SJSA1 (cell line): ENCODE data around the gene PLCL2. TPM values are rescaled to one million over a fixed set of nuclear protein-coding genes. Genes with fewer than 3 reads are reported as not detected.

Experiments used
- DNase-seq, 2 experiments: peaks; one replicate each; pipeline ENCODE4 v3.0.0-alpha.2; 2015 to 2020; ENCODE audit warnings: low spot score in 2 of 2, low read depth in 1 of 2
- H3K27ac ChIP-seq: fragments of 250-450 bp; sonication (Bioruptor Pico); 2 replicates; pipeline ENCODE4 v1.5.1; 2020; ENCODE audit warnings: mild to moderate bottlenecking, moderate library complexity
- H3K27me3 ChIP-seq: fragments of 250-450 bp; sonication (Bioruptor Pico); replicated peaks from 2 replicates; pipeline ENCODE4 v1.5.1; 2020; ENCODE audit warnings: mild to moderate bottlenecking, moderate library complexity
- H3K36me3 ChIP-seq: fragments of 250-450 bp; sonication (Bioruptor Pico); 2 replicates; pipeline ENCODE4 v1.5.1; 2020; ENCODE audit warnings: mild to moderate bottlenecking
- H3K4me1 ChIP-seq: fragments of 250-450 bp; sonication (Bioruptor Pico); replicated peaks from 2 replicates; pipeline ENCODE4 v1.6.1; 2021; ENCODE audit warnings: mild to moderate bottlenecking
- H3K4me3 ChIP-seq: fragments of 250-450 bp; sonication (Bioruptor Pico); 2 replicates; pipeline ENCODE4 v1.5.1; 2020; ENCODE audit warnings: mild to moderate bottlenecking
- H3K9me3 ChIP-seq: fragments of 250-450 bp; sonication (Bioruptor Pico); replicated peaks from 2 replicates; pipeline ENCODE4 v1.5.1; 2020; ENCODE audit warnings: mild to moderate bottlenecking
- total RNA-seq: library from RNA; depleted of rRNA; stranded (reverse); fragments of >200 nt; shearing (Covaris generic); gene quantifications from 2 replicates; pipeline ENCODE4 v1.2.3, GENCODE V29; 2014

Gene PLCL2
- total RNA-seq, 1 experiment from 2014 or later, result 9.3 TPM

DNA sequence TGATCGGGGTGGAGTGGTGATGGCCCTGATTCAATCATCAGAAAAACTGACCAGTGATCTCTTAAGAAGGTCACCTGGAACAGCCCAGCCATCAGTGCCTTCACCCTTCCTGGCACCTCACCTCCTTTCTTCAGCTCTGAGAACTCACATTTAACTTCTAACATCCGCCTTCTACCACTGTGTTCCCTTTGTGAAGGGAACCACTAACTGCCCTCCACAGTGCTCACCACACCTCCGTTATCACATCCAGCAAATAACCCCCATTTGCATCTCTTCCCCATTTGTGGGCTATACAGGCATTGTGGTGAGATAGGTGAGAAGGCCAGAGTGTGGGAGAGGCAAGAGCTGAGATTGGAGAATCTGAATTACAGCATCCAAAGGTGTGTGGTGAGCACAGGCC, 107.4 kb downstream of the PLCL2 start:
- Histone ChIP-seq H3K27me3 (no peaks in the 10 kb centered on the region), H3K4me3 (no peak overlapping the region), H3K27ac (no peak overlapping the region), H3K9me3 (no peaks in the 10 kb centered on the region), H3K36me3 (no peaks in the 10 kb centered on the region), H3K4me1 (no peaks in the 10 kb centered on the region)
- no peak for DNase-seq

DNA sequence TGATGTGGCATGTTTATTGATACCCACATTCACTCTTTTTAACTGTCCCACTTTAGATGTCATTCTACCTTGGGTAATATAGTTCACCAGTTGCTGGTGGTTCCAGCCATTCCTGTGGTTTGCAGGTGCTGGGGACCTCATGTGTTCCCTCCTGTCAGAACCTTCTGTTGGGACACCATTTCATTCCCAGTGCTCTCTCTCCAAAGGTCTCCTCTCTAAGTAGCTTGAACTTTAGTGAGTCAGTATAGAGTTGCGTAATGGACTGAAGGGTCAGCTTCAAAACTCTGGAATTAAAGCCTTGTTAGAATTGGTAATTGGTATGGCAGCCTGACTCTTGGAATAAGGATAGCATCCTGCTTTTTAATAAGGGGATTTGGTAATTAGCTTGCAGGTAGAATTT, 108.5 kb downstream of the PLCL2 start:
- no peak overlapping the region for H3K4me3 ChIP-seq
- H3K27me3 ChIP-seq, result no peaks in the 10 kb centered on the region
- no peaks in the 10 kb centered on the region for H3K4me1 ChIP-seq
- H3K36me3 ChIP-seq, result no peaks in the 10 kb centered on the region
- no peak overlapping the region for H3K27ac ChIP-seq
- H3K9me3 ChIP-seq, result no peaks in the 10 kb centered on the region
- DNase-seq, result no peak

DNA sequence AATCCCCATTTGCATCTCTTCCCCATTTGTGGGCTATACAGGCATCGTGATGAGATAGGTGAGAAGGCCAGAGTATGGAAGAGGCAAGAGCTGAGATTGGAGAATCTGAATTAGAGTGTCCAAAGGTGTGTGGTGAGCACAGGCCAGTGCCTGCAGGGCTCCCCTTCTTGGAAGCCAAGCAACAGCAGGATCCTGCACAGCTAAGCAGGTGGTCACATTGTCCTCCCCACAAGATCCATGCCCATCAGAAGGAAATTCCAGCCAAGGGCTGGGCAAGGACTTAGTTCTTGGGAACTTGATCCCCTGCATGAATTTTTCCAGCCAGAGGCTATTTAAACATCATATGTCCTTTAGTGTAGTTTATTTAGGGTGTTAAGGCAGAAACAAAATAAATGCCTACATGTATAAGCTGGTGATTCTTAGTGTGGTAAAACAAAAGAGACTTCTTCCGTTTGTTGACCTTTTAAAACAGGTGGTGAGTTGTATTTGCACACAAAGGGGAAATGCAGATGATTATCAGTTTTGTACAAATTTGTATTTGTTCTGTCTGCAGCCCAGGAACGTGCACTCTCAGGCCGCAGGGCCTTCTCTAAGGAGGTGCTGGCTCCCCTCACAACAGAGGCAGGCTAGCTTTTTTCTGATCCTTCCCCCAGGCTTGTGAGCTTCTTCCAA, 110.2 kb downstream of the PLCL2 start:
- Histone ChIP-seq H3K4me1 (no peaks in the 10 kb centered on the region), H3K27ac (no peak overlapping the region), H3K27me3 (no peaks in the 10 kb centered on the region), H3K36me3 (no peaks in the 10 kb centered on the region), H3K4me3 (no peak overlapping the region), H3K9me3 (no peaks in the 10 kb centered on the region)
- no peak for DNase-seq

DNA sequence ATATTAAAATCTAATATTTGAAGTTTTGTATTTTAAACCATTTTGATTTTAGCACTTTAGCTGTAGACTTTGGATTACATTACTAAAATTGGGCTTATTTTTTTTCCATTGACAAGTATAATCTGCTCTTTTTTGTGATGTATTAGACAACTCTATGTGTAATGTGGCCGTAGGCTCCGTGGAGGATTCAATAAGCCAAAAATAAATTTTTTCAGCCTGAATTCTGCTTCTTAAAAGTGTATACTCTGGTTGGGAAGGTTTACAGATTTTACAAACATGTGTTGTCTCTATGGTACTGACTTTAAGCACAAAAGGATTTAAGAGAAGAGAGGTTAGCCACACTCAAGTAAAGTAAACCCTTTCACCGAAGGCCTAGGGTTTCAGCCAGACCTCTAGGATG, 110.8 kb downstream of the PLCL2 start:
- H3K27ac ChIP-seq, result no peak overlapping the region
- H3K4me1 ChIP-seq, result no peaks in the 10 kb centered on the region
- no peaks in the 10 kb centered on the region for H3K27me3 ChIP-seq
- no peak overlapping the region for H3K4me3 ChIP-seq
- no peaks in the 10 kb centered on the region for H3K9me3 ChIP-seq
- no peaks in the 10 kb centered on the region for H3K36me3 ChIP-seq
- no peak for DNase-seq

DNA sequence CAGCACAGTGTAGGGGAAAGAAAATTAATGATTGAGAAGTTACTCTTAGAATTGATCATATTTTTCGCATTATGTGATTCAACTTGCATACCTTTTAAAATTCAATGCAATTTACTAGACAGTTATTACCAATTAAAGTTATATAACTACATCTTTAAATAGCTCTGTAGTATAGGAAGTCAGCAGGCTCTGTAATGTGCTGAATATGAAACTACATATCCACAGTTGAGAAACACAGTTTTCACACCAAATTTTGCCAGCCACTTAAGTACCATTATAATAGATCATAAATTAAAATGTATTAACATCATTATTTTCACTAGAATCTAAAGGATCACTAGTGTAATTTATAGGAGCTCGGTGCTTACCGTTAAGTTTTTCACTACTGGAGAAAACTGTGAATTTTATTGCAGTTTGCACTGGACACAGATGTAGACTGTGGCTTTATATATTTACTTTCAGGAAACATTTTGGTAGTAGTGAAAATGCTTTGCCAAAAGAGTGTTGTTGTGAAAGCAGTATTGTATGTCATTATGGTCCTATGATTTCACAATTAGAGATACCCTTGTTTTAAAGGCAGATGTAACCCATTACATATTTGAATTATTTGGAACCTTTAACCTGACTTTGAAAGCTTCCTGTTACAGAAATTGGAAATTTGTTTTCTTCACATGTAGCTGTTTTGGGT, 113.6 kb downstream of the PLCL2 start:
- Histone ChIP-seq H3K27ac (no peak overlapping the region), H3K9me3 (no peaks in the 10 kb centered on the region), H3K27me3 (no peaks in the 10 kb centered on the region), H3K36me3 (no peaks in the 10 kb centered on the region), H3K4me3 (no peak overlapping the region), H3K4me1 (no peaks in the 10 kb centered on the region)
- DNase-seq, result no peak

DNA sequence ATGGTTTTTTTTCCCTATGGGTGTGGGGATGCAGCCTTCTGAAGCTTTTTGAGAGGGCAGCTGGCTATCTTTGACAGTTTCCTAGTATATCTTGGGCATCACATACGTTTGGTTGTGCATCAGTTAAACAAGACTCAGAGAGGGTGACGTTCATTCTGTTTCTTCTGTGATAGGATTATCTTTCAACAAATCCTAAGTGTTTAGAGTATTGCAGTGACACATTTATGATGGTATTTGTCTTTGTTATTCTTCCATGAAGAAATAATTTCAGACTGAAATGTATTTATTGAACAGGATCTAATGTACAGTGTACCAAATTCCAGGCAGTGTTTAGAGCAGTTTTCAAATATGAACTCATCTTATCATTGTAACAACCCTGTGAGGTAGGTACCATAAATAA, 114.4 kb downstream of the PLCL2 start:
- H3K36me3 ChIP-seq, result no peaks in the 10 kb centered on the region
- H3K9me3 ChIP-seq, result no peaks in the 10 kb centered on the region
- DNase-seq, result no peak
- no peaks in the 10 kb centered on the region for H3K27me3 ChIP-seq
- no peak overlapping the region for H3K4me3 ChIP-seq
- no peak overlapping the region for H3K27ac ChIP-seq
- no peaks in the 10 kb centered on the region for H3K4me1 ChIP-seq

DNA sequence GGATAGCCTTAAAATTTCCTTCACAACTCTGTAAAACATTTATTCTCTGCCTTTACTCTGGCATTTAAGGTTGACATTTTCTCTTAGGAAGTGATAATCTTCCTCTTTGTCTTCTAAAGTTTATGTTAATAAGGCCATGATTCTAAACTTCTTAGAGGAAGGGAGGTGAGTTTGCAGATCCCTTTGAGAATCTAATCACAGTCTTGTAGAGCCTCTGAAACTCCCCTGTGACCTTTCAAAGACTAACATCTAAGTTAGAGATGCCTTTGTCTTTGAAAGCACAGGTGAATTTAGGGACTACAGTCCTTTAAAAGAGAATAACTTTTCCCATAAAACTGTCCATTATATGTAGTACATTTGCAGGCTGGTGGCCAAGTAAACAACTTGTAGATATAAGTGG, 115.1 kb downstream of the PLCL2 start:
- Histone ChIP-seq H3K9me3 (no peaks in the 10 kb centered on the region), H3K27me3 (no peaks in the 10 kb centered on the region), H3K36me3 (no peaks in the 10 kb centered on the region), H3K4me1 (no peaks in the 10 kb centered on the region), H3K4me3 (no peak overlapping the region), H3K27ac (no peak overlapping the region)
- DNase-seq, result no peak

DNA sequence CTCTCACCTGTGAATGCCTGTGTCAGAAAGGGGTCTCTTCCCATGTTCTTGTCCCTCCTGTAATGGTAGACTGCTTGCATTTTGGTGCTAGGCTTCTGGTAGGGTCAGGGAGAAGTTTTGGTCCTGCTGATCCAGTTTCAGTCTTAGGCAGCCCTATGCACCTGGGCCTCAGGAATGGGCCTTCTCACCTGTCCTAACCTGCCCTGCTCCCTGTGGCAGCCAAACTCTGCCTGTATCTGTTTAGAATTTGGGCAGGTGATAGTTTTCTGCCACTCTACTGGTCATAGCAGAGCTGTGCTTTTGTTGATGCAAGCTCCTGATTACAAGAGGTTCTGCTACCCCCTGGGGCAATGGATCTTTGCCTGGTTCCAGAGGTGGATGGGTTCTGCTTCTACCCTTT, 118.7 kb downstream of the PLCL2 start:
- no peaks in the 10 kb centered on the region for H3K9me3 ChIP-seq
- no peaks in the 10 kb centered on the region for H3K4me1 ChIP-seq
- DNase-seq, result no peak
- no peaks in the 10 kb centered on the region for H3K36me3 ChIP-seq
- no peaks in the 10 kb centered on the region for H3K27me3 ChIP-seq
- no peak overlapping the region for H3K27ac ChIP-seq
- H3K4me3 ChIP-seq, result no peak overlapping the region

DNA sequence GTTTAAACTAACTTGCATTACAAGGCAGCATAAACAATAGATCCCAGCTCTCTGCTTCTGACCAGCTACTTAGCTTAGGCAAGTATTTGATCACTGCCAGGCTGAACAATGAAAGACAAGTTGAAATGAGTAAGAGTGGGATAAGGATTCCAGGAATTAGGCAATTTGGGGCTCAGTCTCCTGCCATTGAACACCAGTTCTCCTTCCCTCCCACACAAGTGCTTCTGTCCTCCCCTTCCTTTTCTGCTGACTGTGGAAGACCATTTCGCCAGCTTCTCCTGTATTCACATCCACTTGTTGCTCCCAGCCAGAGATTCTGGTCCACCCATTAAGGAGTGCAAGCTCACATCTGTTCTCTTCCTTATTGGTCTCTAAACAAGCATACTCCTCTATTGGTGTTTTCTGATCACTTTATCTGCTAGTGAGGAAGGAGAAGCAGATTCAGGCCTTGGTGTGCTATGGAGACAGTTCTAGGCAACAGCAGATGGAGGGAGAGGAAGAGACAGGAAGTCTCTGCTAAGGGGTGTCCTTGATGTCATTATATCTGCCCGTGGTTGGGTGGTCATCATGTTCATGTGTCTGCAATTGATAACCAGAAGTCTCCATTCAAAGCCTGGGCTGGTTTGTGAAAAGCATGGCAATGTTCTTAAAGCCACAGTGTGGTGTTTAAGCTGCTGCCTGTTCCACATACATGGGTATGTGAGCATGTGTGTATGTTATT, 121.5 kb downstream of the PLCL2 start:
- Histone ChIP-seq H3K27ac (no peak overlapping the region), H3K4me3 (no peak overlapping the region), H3K36me3 (peaks cover 4% of the 10 kb centered on the region; the same call in 1 of the 2 replicates), H3K4me1 (no peaks in the 10 kb centered on the region), H3K9me3 (no peaks in the 10 kb centered on the region), H3K27me3 (no peaks in the 10 kb centered on the region)
- DNase-seq, result no peak

DNA sequence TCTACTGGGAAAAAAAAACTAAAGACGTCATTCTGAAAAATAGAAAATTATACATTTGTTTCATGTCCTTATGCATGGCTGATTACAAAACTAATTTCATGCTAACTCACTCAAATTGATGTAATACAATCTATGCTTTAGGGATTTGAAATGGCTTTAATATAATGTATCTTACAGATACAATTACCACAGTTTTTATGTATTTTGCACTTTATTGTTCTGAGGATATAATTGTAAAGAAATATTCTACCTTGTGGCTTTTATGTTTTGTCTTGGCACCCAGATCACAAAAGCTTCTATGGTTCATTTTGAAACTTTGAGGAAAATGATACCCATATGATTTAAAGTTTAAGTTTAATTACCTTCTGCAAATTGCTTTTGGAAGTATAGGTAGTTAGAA, 122.5 kb downstream of the PLCL2 start:
- no peaks in the 10 kb centered on the region for H3K27me3 ChIP-seq
- peaks cover 7% of the 10 kb centered on the region; the same call in 1 of the 2 replicates for H3K36me3 ChIP-seq
- H3K4me1 ChIP-seq, result no peaks in the 10 kb centered on the region
- no peak for DNase-seq
- H3K27ac ChIP-seq, result no peak overlapping the region
- H3K9me3 ChIP-seq, result no peaks in the 10 kb centered on the region
- no peak overlapping the region for H3K4me3 ChIP-seq

DNA sequence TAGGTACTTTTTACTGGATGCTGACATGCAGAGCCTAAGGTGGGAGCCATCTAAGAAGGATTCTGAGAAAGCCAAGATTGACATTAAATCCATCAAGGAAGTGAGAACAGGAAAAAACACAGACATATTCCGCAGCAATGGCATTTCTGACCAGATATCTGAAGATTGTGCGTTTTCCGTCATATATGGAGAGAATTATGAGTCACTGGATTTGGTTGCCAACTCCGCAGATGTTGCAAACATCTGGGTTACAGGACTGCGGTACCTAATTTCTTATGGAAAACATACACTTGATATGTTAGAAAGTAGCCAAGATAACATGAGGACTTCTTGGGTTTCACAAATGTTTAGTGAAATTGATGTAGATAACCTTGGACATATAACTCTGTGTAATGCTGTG, 125.1 kb downstream of the PLCL2 start:
- Histone ChIP-seq H3K9me3 (no peaks in the 10 kb centered on the region), H3K36me3 (peaks cover 7% of the 10 kb centered on the region; the same call in 1 of the 2 replicates), H3K4me3 (no peak overlapping the region), H3K27me3 (no peaks in the 10 kb centered on the region), H3K4me1 (no peaks in the 10 kb centered on the region), H3K27ac (no peak overlapping the region)
- no peak for DNase-seq

DNA sequence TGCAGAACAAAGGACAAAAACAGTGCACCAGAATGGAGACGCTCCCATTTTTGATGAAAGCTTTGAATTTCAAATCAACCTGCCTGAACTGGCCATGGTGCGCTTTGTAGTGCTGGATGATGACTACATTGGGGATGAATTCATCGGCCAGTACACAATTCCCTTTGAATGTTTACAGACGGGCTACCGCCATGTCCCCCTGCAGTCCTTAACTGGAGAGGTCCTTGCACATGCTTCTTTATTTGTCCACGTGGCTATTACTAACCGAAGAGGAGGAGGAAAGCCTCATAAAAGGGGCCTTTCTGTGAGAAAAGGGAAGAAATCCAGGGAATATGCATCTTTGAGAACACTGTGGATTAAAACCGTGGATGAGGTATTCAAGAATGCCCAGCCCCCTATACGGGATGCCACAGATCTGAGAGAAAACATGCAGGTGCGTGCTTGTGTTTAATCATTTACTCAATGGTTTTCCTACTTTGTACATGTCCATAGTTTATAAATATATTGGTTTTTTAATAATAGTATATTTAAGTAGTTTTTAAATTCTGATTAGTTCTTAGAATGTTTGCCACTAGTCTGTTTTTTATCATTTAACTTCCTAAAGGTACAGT, 127.1 kb downstream of the PLCL2 start:
- Histone ChIP-seq H3K4me1 (no peaks in the 10 kb centered on the region), H3K9me3 (no peaks in the 10 kb centered on the region), H3K27ac (no peak overlapping the region), H3K4me3 (no peak overlapping the region), H3K27me3 (no peaks in the 10 kb centered on the region), H3K36me3 (peaks cover 7% of the 10 kb centered on the region; the same call in 1 of the 2 replicates)
- DNase-seq, result no peak

DNA sequence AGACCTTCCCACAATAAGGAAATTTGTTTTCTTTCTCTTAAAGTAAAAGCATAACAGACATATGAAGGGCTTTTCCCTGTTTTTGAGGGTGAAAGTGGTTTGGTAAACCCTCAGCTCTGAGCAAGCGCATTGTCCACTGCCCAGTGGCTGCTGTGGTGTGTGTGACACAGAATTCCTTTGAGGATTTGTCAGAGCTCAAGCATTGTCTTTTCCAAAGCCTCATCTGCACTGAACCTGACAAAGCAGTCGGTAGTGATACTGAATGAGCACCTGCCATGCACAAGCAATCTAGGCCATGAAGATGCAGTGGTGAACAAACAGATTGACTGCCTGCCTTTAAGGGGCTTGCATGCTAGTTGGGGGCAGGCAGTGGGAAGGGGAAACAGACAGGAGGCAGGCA, 128.3 kb downstream of the PLCL2 start:
- H3K4me1 ChIP-seq, result no peaks in the 10 kb centered on the region
- no peak for DNase-seq
- H3K9me3 ChIP-seq, result no peaks in the 10 kb centered on the region
- peaks cover 7% of the 10 kb centered on the region; the same call in 1 of the 2 replicates for H3K36me3 ChIP-seq
- H3K4me3 ChIP-seq, result no peak overlapping the region
- H3K27me3 ChIP-seq, result no peaks in the 10 kb centered on the region
- no peak overlapping the region for H3K27ac ChIP-seq

DNA sequence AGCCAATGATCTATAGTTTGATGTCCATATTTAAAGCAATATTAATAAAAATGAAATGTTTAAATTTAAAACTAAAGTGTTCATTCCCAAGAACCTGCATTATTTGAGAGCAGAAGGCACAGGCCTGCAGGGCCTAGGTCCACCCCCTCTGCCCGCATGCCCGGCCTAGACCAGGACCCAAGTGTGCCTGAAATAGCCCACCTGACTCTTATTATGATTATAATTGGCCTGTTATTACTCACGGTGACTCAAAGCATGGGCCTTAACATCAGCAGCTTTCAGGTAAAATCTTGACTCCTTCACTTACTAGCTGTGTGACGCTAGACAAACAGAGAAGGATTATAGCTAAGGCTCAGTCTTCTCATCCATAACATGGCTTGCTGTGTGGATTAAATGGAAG, 128.8 kb downstream of the PLCL2 start:
- no peaks in the 10 kb centered on the region for H3K4me1 ChIP-seq

More for the DNA sequence above, 128.8 kb downstream of the PLCL2 start:
- H3K27ac ChIP-seq, result no peak overlapping the region
- no peak overlapping the region for H3K4me3 ChIP-seq
- no peaks in the 10 kb centered on the region for H3K9me3 ChIP-seq
- no peaks in the 10 kb centered on the region for H3K27me3 ChIP-seq
- DNase-seq, result no peak
- H3K36me3 ChIP-seq, result peaks cover 7% of the 10 kb centered on the region; the same call in 1 of the 2 replicates
